Glutamatergic neuron (in vitro differentiated cells): ENCODE results near the gene SIK2. TPM values are rescaled to one million over a fixed set of nuclear protein-coding genes. Genes with fewer than 3 reads are reported as not detected.

Experiments used
- DNase-seq: peaks from one replicate; pipeline ENCODE4 v3.0.0; 2022
- H3K27ac Mint-ChIP-seq: one replicate; pipeline ENCODE4 v1.8.0; 2020; ENCODE audit warnings: mild to moderate bottlenecking, mixed read lengths, inconsistent platforms; ENCODE audit not compliant: unreplicated experiment
- H3K27me3 Mint-ChIP-seq: one replicate; pipeline ENCODE4 v1.8.0; 2020; ENCODE audit warnings: mild to moderate bottlenecking, moderate library complexity, mixed read lengths, inconsistent platforms; ENCODE audit not compliant: unreplicated experiment
- H3K36me3 Mint-ChIP-seq: one replicate; pipeline ENCODE4 v1.8.0; 2020; ENCODE audit warnings: mild to moderate bottlenecking, mixed read lengths, inconsistent platforms; ENCODE audit not compliant: unreplicated experiment
- H3K4me1 Mint-ChIP-seq: one replicate; pipeline ENCODE4 v1.8.0; 2020; ENCODE audit warnings: mild to moderate bottlenecking, low read depth, mixed read lengths, inconsistent platforms; ENCODE audit not compliant: unreplicated experiment
- H3K4me3 Mint-ChIP-seq: one replicate; pipeline ENCODE4 v1.8.0; 2020; ENCODE audit warnings: mild to moderate bottlenecking, mixed read lengths, inconsistent platforms; ENCODE audit not compliant: unreplicated experiment
- H3K9me3 Mint-ChIP-seq: one replicate; pipeline ENCODE4 v1.8.0; 2020; ENCODE audit warnings: mild to moderate bottlenecking, moderate library complexity, mixed read lengths, inconsistent platforms; ENCODE audit not compliant: unreplicated experiment
- total RNA-seq: library from RNA; stranded (reverse); fragmentation: NEBNext Ultra II Directional; extraction: Animal tissue kit (Norgen Biotek cat#: 25700); gene quantifications from one replicate; pipeline ENCODE4 v1.2.1, GENCODE V29; 2021; ENCODE audit not compliant: unreplicated experiment
- TF ChIP-seq, protein P1 (sequence below): fragments of 200-600 bp; sonication (generic); IDR thresholded peaks from one replicate; pipeline ENCODE4 v1.5.0; 2021; ENCODE audit not compliant: partially characterized antibody, unreplicated experiment

The SIK2 gene
- total RNA-seq, 1 donor from 2014 or later, result 10.1 TPM

DNA sequence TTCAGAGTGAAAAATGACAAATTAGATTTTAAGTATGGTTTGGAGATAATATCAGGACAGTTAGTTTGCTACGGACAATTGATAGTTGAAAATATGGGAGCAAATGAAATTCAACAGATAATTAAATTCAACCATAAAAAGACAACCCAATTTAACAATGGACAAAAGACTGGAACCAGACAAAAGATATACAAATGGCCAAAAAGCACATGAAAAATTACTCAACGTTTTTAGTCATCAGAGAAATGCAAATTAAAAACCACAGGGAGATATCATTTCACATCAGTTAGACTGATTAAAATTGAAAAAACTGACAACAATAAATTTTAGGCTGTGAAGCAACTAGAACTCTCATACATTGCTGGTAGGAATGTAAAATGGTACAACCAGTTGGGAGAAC, 27.2 kb downstream of the SIK2 start:
- TF ChIP-seq, protein P1, sequence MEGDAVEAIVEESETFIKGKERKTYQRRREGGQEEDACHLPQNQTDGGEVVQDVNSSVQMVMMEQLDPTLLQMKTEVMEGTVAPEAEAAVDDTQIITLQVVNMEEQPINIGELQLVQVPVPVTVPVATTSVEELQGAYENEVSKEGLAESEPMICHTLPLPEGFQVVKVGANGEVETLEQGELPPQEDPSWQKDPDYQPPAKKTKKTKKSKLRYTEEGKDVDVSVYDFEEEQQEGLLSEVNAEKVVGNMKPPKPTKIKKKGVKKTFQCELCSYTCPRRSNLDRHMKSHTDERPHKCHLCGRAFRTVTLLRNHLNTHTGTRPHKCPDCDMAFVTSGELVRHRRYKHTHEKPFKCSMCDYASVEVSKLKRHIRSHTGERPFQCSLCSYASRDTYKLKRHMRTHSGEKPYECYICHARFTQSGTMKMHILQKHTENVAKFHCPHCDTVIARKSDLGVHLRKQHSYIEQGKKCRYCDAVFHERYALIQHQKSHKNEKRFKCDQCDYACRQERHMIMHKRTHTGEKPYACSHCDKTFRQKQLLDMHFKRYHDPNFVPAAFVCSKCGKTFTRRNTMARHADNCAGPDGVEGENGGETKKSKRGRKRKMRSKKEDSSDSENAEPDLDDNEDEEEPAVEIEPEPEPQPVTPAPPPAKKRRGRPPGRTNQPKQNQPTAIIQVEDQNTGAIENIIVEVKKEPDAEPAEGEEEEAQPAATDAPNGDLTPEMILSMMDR, result no peak
- peaks cover 1% of the 10 kb centered on the region for H3K27me3 Mint-ChIP-seq
- peaks cover 2% of the 10 kb centered on the region for H3K4me1 Mint-ChIP-seq
- DNase-seq, result no peak
- no peaks in the 10 kb centered on the region for H3K9me3 Mint-ChIP-seq
- no peak overlapping the region for H3K4me3 Mint-ChIP-seq
- H3K36me3 Mint-ChIP-seq, result no peaks in the 10 kb centered on the region
- H3K27ac Mint-ChIP-seq, result no peak overlapping the region

DNA sequence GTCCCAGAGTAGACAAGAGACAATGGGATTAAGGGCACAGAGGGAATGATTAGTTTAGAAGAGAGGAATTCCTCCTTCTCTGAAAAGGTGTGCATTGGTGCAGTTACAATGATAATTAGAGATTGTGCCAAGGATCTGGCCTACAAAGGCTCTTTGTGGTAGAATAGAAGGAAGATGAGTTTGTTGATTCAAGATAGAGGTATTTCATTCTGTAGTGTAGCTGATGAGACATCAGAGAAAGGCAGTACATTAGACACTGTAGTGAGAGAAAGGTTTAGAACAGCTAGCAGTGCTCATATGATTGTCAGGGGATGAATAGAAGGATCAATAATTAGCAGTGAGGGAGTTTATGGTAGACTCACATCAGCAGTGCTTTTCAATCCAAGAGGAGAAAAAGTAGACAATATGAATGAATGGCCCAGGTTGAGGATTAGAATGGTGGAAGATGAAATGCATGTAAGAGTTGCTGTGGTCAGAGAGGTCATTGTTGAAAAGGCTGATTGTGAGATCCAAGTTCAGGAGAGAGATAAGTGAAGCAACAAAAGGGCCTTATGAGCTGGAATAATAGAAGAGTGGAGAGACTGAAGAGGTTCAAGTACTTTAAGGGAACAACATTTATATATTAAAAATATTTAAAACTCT, 28.9 kb downstream of the SIK2 start:
- H3K27me3 Mint-ChIP-seq, result peaks cover 1% of the 10 kb centered on the region
- H3K4me3 Mint-ChIP-seq, result no peak overlapping the region
- H3K9me3 Mint-ChIP-seq, result no peaks in the 10 kb centered on the region
- TF ChIP-seq, protein P1, result no peak
- DNase-seq, result no peak
- no peak overlapping the region for H3K27ac Mint-ChIP-seq
- no peaks in the 10 kb centered on the region for H3K36me3 Mint-ChIP-seq
- peaks cover 8% of the 10 kb centered on the region for H3K4me1 Mint-ChIP-seq

DNA sequence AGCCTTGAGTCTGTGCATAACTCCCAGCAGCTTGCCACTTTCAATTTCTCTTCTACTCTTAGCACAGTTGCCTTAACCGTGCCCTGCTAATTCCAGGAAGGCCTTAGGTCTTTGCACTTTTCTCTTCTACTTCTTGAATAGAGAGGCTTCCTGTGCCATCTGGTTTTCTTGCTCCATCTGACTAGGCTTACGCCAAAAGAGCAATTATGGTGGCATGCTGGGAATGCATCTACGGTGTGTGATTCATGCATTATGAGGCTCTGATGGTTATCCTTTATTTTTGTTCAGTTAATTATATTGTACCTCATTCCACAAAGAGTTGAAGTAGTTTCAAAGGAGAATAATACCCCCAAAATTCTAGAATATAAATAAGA, 29.4 kb downstream of the SIK2 start:
- DNase-seq, result no peak
- TF ChIP-seq, protein P1, result no peak
- Mint-ChIP-seq H3K4me1 (peaks cover 8% of the 10 kb centered on the region), H3K4me3 (no peak overlapping the region), H3K36me3 (no peaks in the 10 kb centered on the region), H3K27me3 (peaks cover 1% of the 10 kb centered on the region), H3K27ac (no peak overlapping the region), H3K9me3 (no peaks in the 10 kb centered on the region)

DNA sequence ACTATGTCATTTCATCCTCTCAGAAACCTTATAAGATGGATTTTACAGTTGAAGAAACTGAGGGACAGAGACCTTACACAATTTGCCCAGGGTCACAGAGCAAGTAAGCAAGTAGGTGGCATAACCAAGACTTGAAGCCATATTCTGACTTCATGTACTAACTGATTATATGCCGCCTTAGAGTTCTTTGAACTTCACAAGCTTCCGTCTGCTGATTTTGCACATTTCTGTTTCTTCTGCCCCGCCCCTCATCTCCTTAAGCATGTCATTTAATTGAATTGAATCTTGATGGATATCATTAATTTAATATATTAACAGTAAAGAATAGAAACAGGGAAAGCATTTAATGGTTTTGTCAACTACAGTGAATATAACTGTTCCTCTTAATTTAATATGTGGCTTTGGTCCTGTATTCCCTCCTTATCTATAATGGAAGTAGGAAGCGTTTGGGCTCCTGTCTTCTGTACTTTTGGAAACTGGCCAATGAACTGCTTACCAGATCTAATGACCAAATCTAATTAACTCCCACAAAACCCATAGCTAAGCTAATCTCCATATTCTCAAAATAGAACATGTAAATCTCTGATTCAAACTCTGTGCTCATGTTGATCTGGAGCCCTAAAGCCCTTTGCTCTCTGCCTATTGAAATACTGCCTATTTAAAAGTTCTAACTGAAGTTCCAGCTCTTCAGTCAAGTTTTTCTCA, 30.4 kb downstream of the SIK2 start:
- no peak overlapping the region for H3K27ac Mint-ChIP-seq

DNA sequence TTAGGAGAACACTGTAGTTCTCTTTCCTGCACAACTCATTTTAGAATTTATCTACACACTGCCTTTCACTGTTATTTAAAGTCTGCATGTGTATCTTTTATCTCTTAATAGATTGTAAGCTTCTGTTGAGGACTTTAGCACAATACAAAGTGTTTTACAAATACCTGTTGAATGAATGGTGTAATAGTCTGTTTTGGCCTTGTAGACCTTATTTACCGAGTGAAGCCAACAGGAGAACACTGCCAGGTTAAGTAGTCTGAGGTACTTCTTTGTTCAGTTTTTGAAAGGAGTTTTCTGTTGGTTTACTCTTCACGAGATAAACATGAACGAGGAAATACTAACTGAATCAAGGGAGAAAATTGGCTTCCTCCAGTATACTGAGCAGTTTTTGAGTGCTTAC, 31.0 kb downstream of the SIK2 start:
- Mint-ChIP-seq H3K4me1 (peaks cover 9% of the 10 kb centered on the region), H3K4me3 (no peak overlapping the region), H3K9me3 (no peaks in the 10 kb centered on the region), H3K36me3 (no peaks in the 10 kb centered on the region), H3K27me3 (peaks cover 1% of the 10 kb centered on the region), H3K27ac (no peak overlapping the region)
- TF ChIP-seq, protein P1, result no peak
- no peak for DNase-seq

More for the DNA sequence above, 30.4 kb downstream of the SIK2 start:
- H3K4me3 Mint-ChIP-seq, result no peak overlapping the region
- no peaks in the 10 kb centered on the region for H3K36me3 Mint-ChIP-seq
- no peaks in the 10 kb centered on the region for H3K9me3 Mint-ChIP-seq
- TF ChIP-seq, protein P1, result no peak
- DNase-seq, result no peak
- H3K27me3 Mint-ChIP-seq, result peaks cover 1% of the 10 kb centered on the region
- H3K4me1 Mint-ChIP-seq, result peaks cover 8% of the 10 kb centered on the region
